Measurements from ENCODE around the gene LRP1B.
"Not testable (repeated sequence)": the region's sequence is repeated elsewhere in the genome, so short reads cannot be mapped to it uniquely, and the experiment has no call there.

The LRP1B gene

DNA sequence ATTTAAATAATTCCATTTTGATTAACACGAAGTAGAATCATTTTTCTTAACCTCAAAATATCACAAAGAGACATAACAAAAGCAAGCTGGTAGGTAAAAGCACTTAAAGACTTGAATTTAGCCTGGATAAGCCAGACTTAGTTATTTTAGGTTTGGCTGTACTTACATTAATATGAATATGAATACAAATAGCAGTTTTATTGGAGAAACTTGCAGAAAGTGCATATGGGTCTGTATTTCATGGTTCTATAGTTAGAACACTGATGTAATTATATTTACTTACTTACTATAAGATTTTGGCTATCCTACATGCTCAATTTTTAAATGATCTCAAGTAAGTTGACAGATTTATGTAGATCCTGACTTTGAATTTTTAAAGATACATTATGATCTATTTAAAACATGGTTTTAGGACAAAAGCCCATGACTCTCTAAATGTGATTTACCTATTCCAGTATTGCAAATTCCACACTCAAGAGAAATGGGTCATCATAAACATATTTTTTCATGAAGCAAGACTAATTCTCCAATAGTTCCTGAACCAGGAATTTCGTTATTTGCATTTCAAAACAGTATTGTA, 1775.2 kb downstream of the LRP1B start:
- no peak for DNase-seq (ENCODE audit: extremely low read depth, low read depth)
- TF ChIP-seq, protein P1, sequence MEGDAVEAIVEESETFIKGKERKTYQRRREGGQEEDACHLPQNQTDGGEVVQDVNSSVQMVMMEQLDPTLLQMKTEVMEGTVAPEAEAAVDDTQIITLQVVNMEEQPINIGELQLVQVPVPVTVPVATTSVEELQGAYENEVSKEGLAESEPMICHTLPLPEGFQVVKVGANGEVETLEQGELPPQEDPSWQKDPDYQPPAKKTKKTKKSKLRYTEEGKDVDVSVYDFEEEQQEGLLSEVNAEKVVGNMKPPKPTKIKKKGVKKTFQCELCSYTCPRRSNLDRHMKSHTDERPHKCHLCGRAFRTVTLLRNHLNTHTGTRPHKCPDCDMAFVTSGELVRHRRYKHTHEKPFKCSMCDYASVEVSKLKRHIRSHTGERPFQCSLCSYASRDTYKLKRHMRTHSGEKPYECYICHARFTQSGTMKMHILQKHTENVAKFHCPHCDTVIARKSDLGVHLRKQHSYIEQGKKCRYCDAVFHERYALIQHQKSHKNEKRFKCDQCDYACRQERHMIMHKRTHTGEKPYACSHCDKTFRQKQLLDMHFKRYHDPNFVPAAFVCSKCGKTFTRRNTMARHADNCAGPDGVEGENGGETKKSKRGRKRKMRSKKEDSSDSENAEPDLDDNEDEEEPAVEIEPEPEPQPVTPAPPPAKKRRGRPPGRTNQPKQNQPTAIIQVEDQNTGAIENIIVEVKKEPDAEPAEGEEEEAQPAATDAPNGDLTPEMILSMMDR (IDR thresholded peaks at IDR 0.05; ENCODE audit: low read depth, low read length), result no peak

DNA sequence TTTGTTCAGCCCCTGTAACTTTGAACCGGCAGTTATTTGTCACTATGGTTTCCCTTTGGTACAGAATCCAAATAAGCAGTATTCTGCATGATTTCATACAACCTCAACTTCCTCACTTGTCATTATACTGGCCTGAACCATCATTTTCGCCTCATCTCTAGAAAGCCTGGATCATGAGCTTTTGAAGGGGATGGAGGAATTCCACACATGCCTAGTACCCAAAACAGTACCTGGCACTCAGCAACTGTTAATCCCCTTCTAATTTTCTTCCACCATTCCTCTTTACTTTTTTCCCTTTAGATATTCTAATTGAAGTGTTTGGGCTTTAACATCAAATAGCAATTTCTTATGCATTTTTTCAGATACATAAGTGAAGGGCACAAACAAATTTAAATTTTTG, 1776.3 kb downstream of the LRP1B start:
- TF ChIP-seq, protein P1 (IDR thresholded peaks at IDR 0.05; ENCODE audit: low read depth, low read length), result no peak

DNA sequence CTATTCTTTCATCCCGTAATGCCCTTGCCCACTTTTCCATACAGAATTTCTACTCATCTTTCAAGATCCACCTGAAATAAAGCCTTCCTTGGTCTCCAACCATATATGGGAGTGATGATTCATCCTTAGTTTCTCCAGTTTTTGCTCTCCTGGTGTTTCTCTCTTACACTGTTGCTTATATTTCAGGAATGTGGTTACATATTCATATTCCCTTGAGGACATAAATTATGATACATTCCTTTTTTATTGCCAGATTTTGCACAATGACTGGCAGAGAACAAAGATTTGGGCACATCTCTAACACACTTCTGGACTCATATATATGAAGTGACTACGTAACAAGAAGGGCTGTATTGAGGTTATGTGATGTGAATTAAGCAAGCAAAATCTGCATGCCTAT, 1777.3 kb downstream of the LRP1B start:
- no peak for DNase-seq (ENCODE audit: extremely low read depth, low read depth)
- TF ChIP-seq, protein P1 (IDR thresholded peaks at IDR 0.05; ENCODE audit: low read depth, low read length), result no peak

More for the DNA sequence above, 1776.3 kb downstream of the LRP1B start:
- no peak for DNase-seq (ENCODE audit: extremely low read depth, low read depth)

DNA sequence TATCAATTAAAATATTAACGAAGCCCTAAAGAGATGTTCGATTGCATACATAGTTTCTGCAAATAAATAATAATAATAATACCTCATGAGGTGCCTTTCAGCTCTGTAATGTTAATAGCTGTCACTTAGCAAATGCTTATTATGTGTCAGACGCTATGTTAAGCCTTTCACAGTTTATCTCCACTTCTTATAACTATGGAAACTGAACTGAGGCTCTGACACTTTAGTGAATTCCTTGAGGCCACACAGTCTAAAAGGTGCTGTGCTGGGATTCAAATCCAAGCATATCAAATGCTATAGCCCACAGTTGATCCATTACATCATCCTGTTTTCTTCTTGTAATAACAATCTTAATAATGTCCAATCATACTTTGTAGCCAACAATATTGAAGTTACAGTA, 1779.1 kb downstream of the LRP1B start:
- TF ChIP-seq, protein P1 (IDR thresholded peaks at IDR 0.05; ENCODE audit: low read depth, low read length), result no peak
- DNase-seq (ENCODE audit: extremely low read depth, low read depth), result no peak

DNA sequence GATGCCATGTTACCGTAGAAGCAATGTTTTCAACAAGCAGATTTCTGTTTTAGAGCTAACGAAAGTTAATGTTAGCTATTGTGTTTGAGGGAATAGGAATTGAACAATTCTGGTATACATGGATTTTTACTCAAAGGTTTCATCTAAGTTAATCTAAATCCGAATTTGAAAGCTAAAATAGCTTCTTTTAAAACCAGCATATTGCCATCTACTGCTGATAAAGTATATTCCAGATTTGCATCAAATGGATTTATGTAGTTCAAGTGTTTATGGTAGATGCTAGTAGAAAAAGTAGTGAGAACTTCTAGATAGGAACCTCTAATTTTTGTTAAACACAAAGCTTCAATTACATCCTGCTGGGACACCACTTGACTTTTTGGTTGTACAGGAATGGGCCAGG, 1781.1 kb downstream of the LRP1B start:
- TF ChIP-seq, protein P1 (IDR thresholded peaks at IDR 0.05; ENCODE audit: low read depth, low read length), result no peak
- DNase-seq (ENCODE audit: extremely low read depth, low read depth), result no peak

DNA sequence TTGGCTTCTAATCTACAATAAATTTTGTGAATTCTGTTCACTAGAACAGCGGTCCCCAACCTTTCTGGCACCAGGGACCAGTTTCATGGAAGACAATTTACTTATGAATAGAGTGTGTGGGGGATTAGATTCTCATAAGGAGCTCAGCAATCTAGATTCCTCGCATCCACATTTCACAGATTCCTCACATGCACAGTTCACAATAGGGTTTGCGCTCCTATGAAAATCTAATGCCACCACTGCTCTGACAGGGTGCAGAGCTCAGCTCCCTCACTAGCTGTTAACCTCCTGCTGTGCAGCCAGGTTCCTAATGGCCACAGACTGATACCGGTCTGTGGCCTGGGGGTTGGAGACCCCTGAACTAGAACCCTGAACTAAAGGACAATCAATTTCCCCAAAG, 1782.0 kb downstream of the LRP1B start:
- no peak for DNase-seq (ENCODE audit: extremely low read depth, low read depth)
- TF ChIP-seq, protein P1 (IDR thresholded peaks at IDR 0.05; ENCODE audit: low read depth, low read length), result no peak

DNA sequence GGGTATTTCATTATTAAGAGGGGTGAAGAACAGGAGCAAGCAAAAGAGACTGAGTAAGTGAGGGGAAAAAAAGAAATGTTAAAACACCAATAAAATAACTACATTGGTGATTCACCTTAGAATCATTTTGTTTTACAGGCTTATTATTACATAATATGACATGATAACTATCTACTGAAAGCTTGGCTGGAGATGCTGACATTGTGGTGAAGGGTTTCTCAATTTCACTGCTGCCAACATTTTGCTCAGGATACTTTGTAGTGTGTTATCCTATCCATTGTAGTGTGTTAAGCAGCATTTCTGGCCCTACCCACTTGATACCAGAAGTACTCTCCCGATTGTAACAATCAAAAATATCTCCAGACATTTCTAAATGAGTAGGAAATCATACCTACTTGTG, 1786.0 kb downstream of the LRP1B start:
- TF ChIP-seq, protein P1 (IDR thresholded peaks at IDR 0.05; ENCODE audit: low read depth, low read length), result no peak
- DNase-seq (ENCODE audit: extremely low read depth, low read depth), result no peak

DNA sequence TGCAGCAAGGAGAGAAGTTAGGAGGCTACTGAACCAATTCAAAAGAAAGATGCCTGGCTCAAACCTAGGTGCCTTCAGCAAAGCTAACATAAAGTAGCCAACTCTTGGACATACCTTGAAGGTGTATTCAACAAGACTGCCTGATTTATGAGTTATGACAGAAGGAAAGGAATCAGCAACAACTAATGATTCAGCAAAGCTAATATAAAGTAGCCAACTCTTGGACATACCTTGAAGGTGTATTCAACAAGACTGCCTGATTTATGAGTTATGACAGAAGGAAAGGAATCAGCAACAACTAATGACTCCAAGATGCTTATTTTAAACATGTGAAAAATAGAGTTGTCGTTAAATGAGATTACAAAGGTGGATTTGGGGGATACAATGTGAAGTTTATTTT, 1786.5 kb downstream of the LRP1B start:
- DNase-seq (ENCODE audit: extremely low read depth, low read depth), result not testable (repeated sequence)

Data from AG09319 (cell line).